ENCODE data around the gene RPL13.
A peak's percentile ranks its signal among the peaks of the same experiment; 100 is the strongest.

Gene RPL13

GRCh38 chr16:89560378-89561141 lies at the start of gene RPL13 (continued):
- no peak for TF ChIP-seq ZNF292 (tag by site-specific recombination; IDR thresholded peaks at IDR 0.05; ENCODE audit: borderline replicate concordance, low read depth)
- peak; percentile 54; the same call in 1 of the 2 replicates for TF ChIP-seq ZNF518A (tag by site-specific recombination; conservative IDR thresholded peaks at IDR 0.05; ENCODE audit: low read depth)
- TF ChIP-seq IKZF3 (tag by site-specific recombination; IDR thresholded peaks at IDR 0.05), result 0 out of 2 replicates have a peak, but pooled peaks have one; percentile 18
- TF ChIP-seq ZNF571 (tag by site-specific recombination; IDR thresholded peaks at IDR 0.05), result no peak
- TF ChIP-seq, protein P1, sequence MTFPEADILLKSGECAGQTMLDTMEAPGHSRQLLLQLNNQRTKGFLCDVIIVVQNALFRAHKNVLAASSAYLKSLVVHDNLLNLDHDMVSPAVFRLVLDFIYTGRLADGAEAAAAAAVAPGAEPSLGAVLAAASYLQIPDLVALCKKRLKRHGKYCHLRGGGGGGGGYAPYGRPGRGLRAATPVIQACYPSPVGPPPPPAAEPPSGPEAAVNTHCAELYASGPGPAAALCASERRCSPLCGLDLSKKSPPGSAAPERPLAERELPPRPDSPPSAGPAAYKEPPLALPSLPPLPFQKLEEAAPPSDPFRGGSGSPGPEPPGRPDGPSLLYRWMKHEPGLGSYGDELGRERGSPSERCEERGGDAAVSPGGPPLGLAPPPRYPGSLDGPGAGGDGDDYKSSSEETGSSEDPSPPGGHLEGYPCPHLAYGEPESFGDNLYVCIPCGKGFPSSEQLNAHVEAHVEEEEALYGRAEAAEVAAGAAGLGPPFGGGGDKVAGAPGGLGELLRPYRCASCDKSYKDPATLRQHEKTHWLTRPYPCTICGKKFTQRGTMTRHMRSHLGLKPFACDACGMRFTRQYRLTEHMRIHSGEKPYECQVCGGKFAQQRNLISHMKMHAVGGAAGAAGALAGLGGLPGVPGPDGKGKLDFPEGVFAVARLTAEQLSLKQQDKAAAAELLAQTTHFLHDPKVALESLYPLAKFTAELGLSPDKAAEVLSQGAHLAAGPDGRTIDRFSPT (tag by site-specific recombination; IDR thresholded peaks at IDR 0.05), result no peak; the same call in 1 of the 2 replicates
- TF ChIP-seq, protein P2, sequence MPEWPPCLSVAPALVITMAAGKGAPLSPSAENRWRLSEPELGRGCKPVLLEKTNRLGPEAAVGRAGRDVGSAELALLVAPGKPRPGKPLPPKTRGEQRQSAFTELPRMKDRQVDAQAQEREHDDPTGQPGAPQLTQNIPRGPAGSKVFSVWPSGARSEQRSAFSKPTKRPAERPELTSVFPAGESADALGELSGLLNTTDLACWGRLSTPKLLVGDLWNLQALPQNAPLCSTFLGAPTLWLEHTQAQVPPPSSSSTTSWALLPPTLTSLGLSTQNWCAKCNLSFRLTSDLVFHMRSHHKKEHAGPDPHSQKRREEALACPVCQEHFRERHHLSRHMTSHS (tag by site-specific recombination; IDR thresholded peaks at IDR 0.05), result no peak
- TF ChIP-seq KLF8 (tag by site-specific recombination; IDR thresholded peaks at IDR 0.05), result peak; percentile 62
- peak; percentile 37; the same call in 1 of the 2 replicates for TF ChIP-seq ZNF629 (tag by site-specific recombination; IDR thresholded peaks at IDR 0.05)
- TF ChIP-seq ZNF239 (tag by site-specific recombination; IDR thresholded peaks at IDR 0.05), result no peak
- no peak for TF ChIP-seq ZNF596 (tag by site-specific recombination; IDR thresholded peaks at IDR 0.05)
- TF ChIP-seq, protein P3, sequence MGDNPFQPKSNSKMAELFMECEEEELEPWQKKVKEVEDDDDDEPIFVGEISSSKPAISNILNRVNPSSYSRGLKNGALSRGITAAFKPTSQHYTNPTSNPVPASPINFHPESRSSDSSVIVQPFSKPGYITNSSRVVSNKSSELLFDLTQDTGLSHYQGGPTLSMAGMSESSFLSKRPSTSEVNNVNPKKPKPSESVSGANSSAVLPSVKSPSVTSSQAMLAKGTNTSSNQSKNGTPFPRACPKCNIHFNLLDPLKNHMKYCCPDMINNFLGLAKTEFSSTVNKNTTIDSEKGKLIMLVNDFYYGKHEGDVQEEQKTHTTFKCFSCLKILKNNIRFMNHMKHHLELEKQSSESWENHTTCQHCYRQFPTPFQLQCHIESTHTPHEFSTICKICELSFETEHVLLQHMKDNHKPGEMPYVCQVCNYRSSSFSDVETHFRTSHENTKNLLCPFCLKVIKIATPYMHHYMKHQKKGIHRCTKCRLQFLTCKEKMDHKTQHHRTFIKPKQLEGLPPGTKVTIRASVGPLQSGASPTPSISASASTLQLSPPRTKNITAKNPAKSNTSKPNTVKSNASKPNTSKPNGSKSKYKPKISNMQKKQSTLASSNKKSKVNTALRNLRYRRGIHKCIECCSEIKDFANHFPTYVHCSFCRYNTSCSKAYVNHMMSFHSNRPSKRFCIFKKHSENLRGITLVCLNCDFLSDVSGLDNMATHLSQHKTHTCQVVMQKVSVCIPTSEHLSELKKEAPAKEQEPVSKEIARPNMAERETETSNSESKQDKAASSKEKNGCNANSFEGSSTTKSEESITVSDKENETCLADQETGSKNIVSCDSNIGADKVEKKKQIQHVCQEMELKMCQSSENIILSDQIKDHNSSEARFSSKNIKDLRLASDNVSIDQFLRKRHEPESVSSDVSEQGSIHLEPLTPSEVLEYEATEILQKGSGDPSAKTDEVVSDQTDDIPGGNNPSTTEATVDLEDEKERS (tag by site-specific recombination; IDR thresholded peaks at IDR 0.05), result no peak
- TF ChIP-seq ZNF23 (tag by site-specific recombination; IDR thresholded peaks at IDR 0.05; ENCODE audit: borderline replicate concordance), result no peak
- TF ChIP-seq ZNF664 (tag by site-specific recombination; IDR thresholded peaks at IDR 0.05), result no peak
- TF ChIP-seq TCF7L2 (IDR thresholded peaks at IDR 0.05; ENCODE audit: borderline replicate concordance, low read depth, low read length), result no peak
- 0 out of 2 replicates have a peak, but pooled peaks have one; percentile 31 for TF ChIP-seq HOXD13 (CRISPR knock-in tag; IDR thresholded peaks at IDR 0.05; ENCODE audit: borderline replicate concordance)
- no peak for TF ChIP-seq ZNF221 (tag by site-specific recombination; IDR thresholded peaks at IDR 0.05; ENCODE audit: borderline replicate concordance)
- no peak for TF ChIP-seq ZNF626 (tag by site-specific recombination; IDR thresholded peaks at IDR 0.05)
- TF ChIP-seq ZFP37 (tag by site-specific recombination; IDR thresholded peaks at IDR 0.05), result 0 out of 2 replicates have a peak, but pooled peaks have one; percentile 36
- no peak; the same call in 1 of the 2 replicates for TF ChIP-seq ZNF324 (tag by site-specific recombination; IDR thresholded peaks at IDR 0.05)
- 0 out of 2 replicates have a peak, but pooled peaks have one; percentile 18 for TF ChIP-seq ZNF768 (tag by site-specific recombination; IDR thresholded peaks at IDR 0.05)
- TF ChIP-seq, protein P4, sequence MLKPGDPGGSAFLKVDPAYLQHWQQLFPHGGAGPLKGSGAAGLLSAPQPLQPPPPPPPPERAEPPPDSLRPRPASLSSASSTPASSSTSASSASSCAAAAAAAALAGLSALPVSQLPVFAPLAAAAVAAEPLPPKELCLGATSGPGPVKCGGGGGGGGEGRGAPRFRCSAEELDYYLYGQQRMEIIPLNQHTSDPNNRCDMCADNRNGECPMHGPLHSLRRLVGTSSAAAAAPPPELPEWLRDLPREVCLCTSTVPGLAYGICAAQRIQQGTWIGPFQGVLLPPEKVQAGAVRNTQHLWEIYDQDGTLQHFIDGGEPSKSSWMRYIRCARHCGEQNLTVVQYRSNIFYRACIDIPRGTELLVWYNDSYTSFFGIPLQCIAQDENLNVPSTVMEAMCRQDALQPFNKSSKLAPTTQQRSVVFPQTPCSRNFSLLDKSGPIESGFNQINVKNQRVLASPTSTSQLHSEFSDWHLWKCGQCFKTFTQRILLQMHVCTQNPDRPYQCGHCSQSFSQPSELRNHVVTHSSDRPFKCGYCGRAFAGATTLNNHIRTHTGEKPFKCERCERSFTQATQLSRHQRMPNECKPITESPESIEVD (tag by site-specific recombination; IDR thresholded peaks at IDR 0.05), result no peak
- TF ChIP-seq ELK4 (IDR thresholded peaks at IDR 0.05; ENCODE audit: borderline replicate concordance, low read depth, low read length), result no peak
